IMR-90 (cell line): ENCODE results near the gene IRAK1. TPM values are rescaled to one million over a fixed set of nuclear protein-coding genes. Genes with fewer than 3 reads are reported as not detected.

Experiments
- ATAC-seq: fragments of 200-7000 bp; cut with Tn5 transposase; 2 replicates; pipeline ENCODE4 v1.9.1; 2020; ENCODE audit warnings: low read depth, mild to moderate bottlenecking, moderate library complexity
- BruUV-seq: library from RNA; stranded (reverse); fragments of 400-500 nt; replicated peaks from 2 replicates; lab custom pipeline; 2021; lab: Mats Ljungman, UMichigan
- CTCF ChIA-PET: fragments of 300-600 bp; formaldehyde crosslinking; extraction: SDS; loops from one replicate; lab custom pipeline; 2021; ENCODE audit warnings: antibody characterized with exemption; lab: Yijun Ruan, JAX
- POLR2A ChIA-PET: fragments of 300-600 bp; sonication (Branson Sonifier 250); formaldehyde crosslinking; loops from one replicate; lab custom pipeline; 2022; ENCODE audit warnings: antibody characterized with exemption; ENCODE audit not compliant: unreplicated experiment; lab: Charles Lee
- DNase-seq: peaks from one replicate; pipeline ENCODE4 v3.0.0; 2013
- H2AFZ ChIP-seq: replicated peaks from 2 replicates; pipeline ENCODE3; 2013; ENCODE audit warnings: low read length, mild to moderate bottlenecking; ENCODE audit not compliant: poor library complexity
- H2AK5ac ChIP-seq: 2 replicates; pipeline ENCODE4 v1.6.1; 2013; ENCODE audit warnings: low read depth, low read length, inconsistent platforms
- H2AK9ac ChIP-seq: replicated peaks from 2 replicates; pipeline ENCODE3; 2013; ENCODE audit warnings: mild to moderate bottlenecking, low read depth, low read length, moderate library complexity; ENCODE audit not compliant: poor library complexity
- H2BK120ac ChIP-seq: 2 replicates; pipeline ENCODE4 v1.6.1; 2013; ENCODE audit warnings: low read depth, low read length, inconsistent platforms
- H2BK15ac ChIP-seq: 3 replicates; pipeline ENCODE4 v1.6.1; 2013; ENCODE audit warnings: low read depth, low read length, inconsistent platforms
- H2BK20ac ChIP-seq: 2 replicates; pipeline ENCODE4 v1.6.1; 2013; ENCODE audit warnings: low read depth, mild to moderate bottlenecking, inconsistent platforms, low read length, moderate library complexity
- H2BK5ac ChIP-seq: 2 replicates; pipeline ENCODE4 v1.6.1; 2013; ENCODE audit warnings: mild to moderate bottlenecking, low read depth, low read length, inconsistent platforms; ENCODE audit not compliant: poor library complexity, severe bottlenecking
- H3K14ac ChIP-seq: replicated peaks from 2 replicates; pipeline ENCODE4 v1.6.1; 2013; ENCODE audit warnings: low read depth, low read length, inconsistent platforms
- H3K18ac ChIP-seq: 2 replicates; pipeline ENCODE4 v1.6.1; 2013; ENCODE audit warnings: low read depth, low read length, control low read depth
- H3K23ac ChIP-seq: 2 replicates; pipeline ENCODE4 v1.6.1; 2013; ENCODE audit warnings: low read depth, low read length, inconsistent platforms
- H3K27ac ChIP-seq: 2 replicates; pipeline ENCODE4 v1.5.1; 2013; ENCODE audit warnings: mild to moderate bottlenecking, control low read depth, low read length; ENCODE audit not compliant: insufficient read depth
- H3K27me3 ChIP-seq: 2 replicates; pipeline ENCODE4 v1.6.1; 2013; ENCODE audit warnings: low read length; ENCODE audit not compliant: control insufficient read depth, insufficient read depth
- H3K36me3 ChIP-seq: 2 replicates; pipeline ENCODE4 v1.6.1; 2013; ENCODE audit warnings: low read length, mixed read lengths; ENCODE audit not compliant: control insufficient read depth, insufficient read depth
- H3K4ac ChIP-seq: 2 replicates; pipeline ENCODE4 v1.6.1; 2013; ENCODE audit warnings: low read depth, low read length, inconsistent platforms
- H3K4me1 ChIP-seq: 2 replicates; pipeline ENCODE4 v1.6.1; 2013; ENCODE audit warnings: low read length, mixed read lengths; ENCODE audit not compliant: control insufficient read depth, insufficient read depth
- H3K4me2 ChIP-seq: 2 replicates; pipeline ENCODE4 v1.6.1; 2013; ENCODE audit warnings: low read depth, mild to moderate bottlenecking, control low read depth, low read length, moderate library complexity
- H3K4me3 ChIP-seq: 2 replicates; pipeline ENCODE4 v1.5.1; 2013; ENCODE audit warnings: low read depth, mild to moderate bottlenecking, control low read depth, low read length, moderate library complexity; ENCODE audit not compliant: insufficient read depth
- H3K56ac ChIP-seq: 2 replicates; pipeline ENCODE4 v1.6.1; 2013; ENCODE audit warnings: low read length, inconsistent platforms; ENCODE audit not compliant: insufficient read depth; ENCODE audit errors: extremely low read depth
- H3K79me1 ChIP-seq, 2 experiments: 2 replicates each; pipeline ENCODE4 v1.6.1; 2013; ENCODE audit warnings: low read length in 2 of 2, inconsistent platforms in 1 of 2, low read depth in 1 of 2
- H3K9ac ChIP-seq: 2 replicates; pipeline ENCODE4 v1.6.1; 2013; ENCODE audit warnings: low read depth, low read length, control low read depth
- H3K9me1 ChIP-seq: 2 replicates; pipeline ENCODE4 v1.6.1; 2013; ENCODE audit warnings: low read length, inconsistent platforms; ENCODE audit not compliant: insufficient read depth
- H3K9me3 ChIP-seq: 2 replicates; pipeline ENCODE4 v1.6.1; 2013; ENCODE audit warnings: low read length; ENCODE audit not compliant: control insufficient read depth, insufficient read depth
- H4K20me1 ChIP-seq: 2 replicates; pipeline ENCODE4 v1.6.1; 2013; ENCODE audit warnings: low read length, inconsistent platforms; ENCODE audit not compliant: insufficient read depth
- H4K5ac ChIP-seq: 2 replicates; pipeline ENCODE4 v1.6.1; 2013; ENCODE audit warnings: mild to moderate bottlenecking, low read depth, low read length, control low read depth
- H4K8ac ChIP-seq, 2 experiments: 2 replicates each; pipeline ENCODE4 v1.6.1; 2013; ENCODE audit warnings: low read depth in 2 of 2, low read length in 2 of 2, control low read depth in 1 of 2, inconsistent platforms in 1 of 2
- H4K91ac ChIP-seq: 2 replicates; pipeline ENCODE4 v1.6.1; 2013; ENCODE audit warnings: low read depth, low read length, inconsistent platforms; ENCODE audit not compliant: insufficient read depth
- BHLHE40 ChIP-seq: fragments of 150-350 bp; IDR thresholded peaks from 2 replicates; pipeline ENCODE4 v1.6.1; 2016; ENCODE audit warnings: mild to moderate bottlenecking, low read depth, low read length
- CEBPB ChIP-seq: IDR thresholded peaks from 2 replicates; pipeline ENCODE4 v1.6.1; 2012; ENCODE audit warnings: low read depth, low read length, improper control_type of control experiment
- CHD1 ChIP-seq: IDR thresholded peaks from 2 replicates; pipeline ENCODE4 v1.6.1; 2012; ENCODE audit warnings: low read depth, low read length, improper control_type of control experiment
- CTCF ChIP-seq: conservative IDR thresholded peaks from 2 replicates; pipeline ENCODE4 v1.5.1; 2012; ENCODE audit warnings: mild to moderate bottlenecking, low read depth, low read length, improper control_type of control experiment
- ELK1 ChIP-seq: fragments of 150-350 bp; IDR thresholded peaks from 2 replicates; pipeline ENCODE4 v1.6.1; 2016; ENCODE audit warnings: low read depth, mild to moderate bottlenecking, low read length, moderate library complexity, borderline replicate concordance
- FOS ChIP-seq: fragments of 150-350 bp; IDR thresholded peaks from 2 replicates; pipeline ENCODE4 v1.6.1; 2016; ENCODE audit warnings: low read depth, low read length
- MAFK ChIP-seq: IDR thresholded peaks from 2 replicates; pipeline ENCODE4 v1.6.1; 2012; ENCODE audit warnings: low read depth, low read length, improper control_type of control experiment
- MAZ ChIP-seq: IDR thresholded peaks from 2 replicates; pipeline ENCODE4 v1.6.1; 2012; ENCODE audit warnings: low read depth, mild to moderate bottlenecking, low read length, improper control_type of control experiment, moderate library complexity, borderline replicate concordance
- MXI1 ChIP-seq: IDR thresholded peaks from 2 replicates; pipeline ENCODE4 v1.6.1; 2012; ENCODE audit warnings: low read depth, mild to moderate bottlenecking, low read length, moderate library complexity, borderline replicate concordance
- NFE2L2 ChIP-seq: fragments of 150-350 bp; IDR thresholded peaks from 2 replicates; pipeline ENCODE4 v1.6.1; 2016; ENCODE audit warnings: low read depth, mild to moderate bottlenecking, low read length
- POLR2A ChIP-seq: IDR thresholded peaks from 2 replicates; pipeline ENCODE4 v1.6.1; 2012; ENCODE audit warnings: mild to moderate bottlenecking, low read depth, low read length
- RAD21 ChIP-seq: IDR thresholded peaks from 2 replicates; pipeline ENCODE4 v1.6.1; 2012; ENCODE audit warnings: low read length, improper control_type of control experiment
- RCOR1 ChIP-seq: IDR thresholded peaks from 2 replicates; pipeline ENCODE4 v1.6.1; 2012; ENCODE audit warnings: mild to moderate bottlenecking, low read length, improper control_type of control experiment; ENCODE audit not compliant: insufficient replicate concordance
- RFX5 ChIP-seq: IDR thresholded peaks from 2 replicates; pipeline ENCODE4 v1.8.0; 2012; ENCODE audit warnings: low read depth, mild to moderate bottlenecking, low read length, moderate library complexity
- SMC3 ChIP-seq: fragments of 150-350 bp; IDR thresholded peaks from 2 replicates; pipeline ENCODE4 v1.6.1; 2016; ENCODE audit warnings: low read depth, mild to moderate bottlenecking, antibody characterized with exemption, low read length, moderate library complexity
- USF2 ChIP-seq: fragments of 150-350 bp; IDR thresholded peaks from 2 replicates; pipeline ENCODE4 v1.6.1; 2017; ENCODE audit warnings: mild to moderate bottlenecking, antibody characterized with exemption, low read length, low read depth
- WGBS, 2 experiments: methylation state at CpG; one replicate each; pipeline versions ENCODE4 v1.1.5 to v1.1.7; 2013; ENCODE audit warnings: missing lambda C conversion rate in 2 of 2; ENCODE audit not compliant: insufficient read length in 1 of 2; ENCODE audit errors: extremely low coverage in 2 of 2; 5-methylcytosine and 5-hydroxymethylcytosine counted together
- dilution Hi-C: fragments of 300-500 bp; cut with HindIII; formaldehyde crosslinking; loops from one replicate; pipeline ENCODE4 v1.14.3; 2018; ENCODE audit warnings: low sequenced_read_pairs; ENCODE audit not compliant: unreplicated experiment
- in situ Hi-C: fragments of 300-500 bp; cut with MboI; formaldehyde crosslinking; loops from 3 replicates; pipeline ENCODE4 v1.14.3; 2019; ENCODE audit warnings: low sequenced_read_pairs, inconsistent platforms, mixed read lengths
- intact Hi-C: fragments of 100-400 bp; cut with micrococcal nuclease; formaldehyde crosslinking; loops from 2 replicates; pipeline ENCODE4 v1.10.0; 2022
- polyA plus RNA-seq, 3 experiments: library from polyadenylated mRNA; depleted of rRNA; stranded (reverse); fragments of >200 nt; gene quantifications; 2 replicates each; pipeline ENCODE4 v1.2.3, GENCODE V29; 2012; ENCODE audit warnings: low replicate concordance in 1 of 3
- total RNA-seq: library from RNA; depleted of rRNA; stranded (reverse); fragments of >200 nt; gene quantifications from 2 replicates; pipeline ENCODE4 v1.2.3, GENCODE V29; 2012

IRAK1 gene
- total and polyA plus RNA-seq, 2 of the 4 experiments (the other 2 are of a cell fraction) = 33.3 to 50.2 TPM

- no TSS peak for BruUV-seq
- H4K91ac ChIP-seq = no peak overlapping the region
- H3K9me3 ChIP-seq = no peaks in the 10 kb centered on the region
- H2BK15ac ChIP-seq = no peak overlapping the region
- H2BK120ac ChIP-seq = no peak overlapping the region
- peaks cover 5 to 24% of the 10 kb centered on the region in 2 experiments; a peak in 3 of 4 replicates for H3K79me1 ChIP-seq
- no peak overlapping the region for H3K56ac ChIP-seq
- H3K4me2 ChIP-seq = no peak overlapping the region
- peaks cover 9% of the 10 kb centered on the region; the same call in 1 of the 2 replicates for H3K9me1 ChIP-seq
- dilution Hi-C loops (no loop called here), in situ Hi-C loops (loop anchor here (10.0 kb wide), 1 partner anchor 201 kb away; the partner anchor contains the start of gene PLXNB3), intact Hi-C loops (no loop called here)
- H4K5ac ChIP-seq = no peak overlapping the region
- no peak overlapping the region for H2BK20ac ChIP-seq
- H3K18ac ChIP-seq = no peak overlapping the region
- no peak for DNase-seq
- no peak overlapping the region for H3K4me3 ChIP-seq
- H3K14ac ChIP-seq = no peak overlapping the region
- no peaks in the 10 kb centered on the region for H3K27me3 ChIP-seq
- H4K20me1 ChIP-seq = peaks cover 82% of the 10 kb centered on the region
- TF ChIP-seq MAFK (no peak), CEBPB (no peak), ELK1 (no peak), BHLHE40 (no peak), RFX5 (no peak), NFE2L2 (no peak), USF2 (no peak), CTCF (no peak), RCOR1 (no peak), SMC3 (no peak), FOS (no peak), MAZ (no peak), MXI1 (no peak), RAD21 (no peak), CHD1 (no peak), POLR2A (no peak)
- H3K4ac ChIP-seq = no peak overlapping the region
- peaks cover 25% of the 10 kb centered on the region for H3K36me3 ChIP-seq
- no peak overlapping the region for H3K27ac ChIP-seq
- H2AK9ac ChIP-seq = no peak overlapping the region
- no peak overlapping the region for H2AK5ac ChIP-seq
- H2AFZ ChIP-seq = no peak overlapping the region
- no peak overlapping the region for H2BK5ac ChIP-seq
- no peak overlapping the region for H3K23ac ChIP-seq
- ChIA-PET CTCF (no interaction called here), POLR2A (no interaction called here)
- peaks cover 18% of the 10 kb centered on the region for H3K4me1 ChIP-seq
- no peak for ATAC-seq
- 90% methylated on average over 9 of the region's 15 CpGs; no CpG with 5 or more reads in 1 of the 2 experiments for WGBS, 2 experiments
- H4K8ac ChIP-seq = no peak overlapping the region
- H3K9ac ChIP-seq = no peak overlapping the region
Measured at GRCh38 chrX:153966283-153966688, 53.4 kb downstream of the IRAK1 start.
